Gastrocnemius medialis (tissue), 4 donors: ENCODE results near the gene WSCD2. TPM values are rescaled to one million over a fixed set of nuclear protein-coding genes. Genes with fewer than 3 reads are reported as not detected.

Experiments
- ATAC-seq, 2 donors: fragments of 150-250 bp; one replicate each; pipeline ENCODE4 v1.9.1; 2016
- DNase-seq, 2 donors: peaks; one replicate each; pipeline ENCODE4 v3.0.0-alpha.2; 2019
- H3K27ac ChIP-seq, 4 donors: fragments of 200-600 bp; sonication (generic); 1 replicate in 1 of 4; 2 replicates in 3 of 4; pipeline ENCODE4 v1.5.1; 2016 to 2018; ENCODE audit warnings: mild to moderate bottlenecking in 2 of 4, moderate library complexity in 1 of 4
- H3K27me3 ChIP-seq, 3 donors: fragments of 200-600 bp; sonication (generic) in 2 of 3; 1 replicate in 1 of 3; 2 replicates in 2 of 3; pipeline versions ENCODE4 v1.5.1 to v1.6.0; 2016 to 2019; ENCODE audit warnings: mild to moderate bottlenecking in 1 of 3, moderate library complexity in 1 of 3
- H3K36me3 ChIP-seq, 2 donors: fragments of 200-600 bp; sonication (generic) in 1 of 2; one replicate each; pipeline ENCODE4 v1.5.1; 2017 to 2018
- H3K4me1 ChIP-seq, 2 donors: fragments of 200-600 bp; sonication (generic) in 1 of 2; one replicate each; pipeline ENCODE4 v1.5.1; 2016 to 2017; ENCODE audit warnings: mild to moderate bottlenecking in 2 of 2
- H3K4me3 ChIP-seq, 4 donors: fragments of 200-600 bp; sonication (generic) in 3 of 4; 1 replicate in 1 of 4; 2 replicates in 3 of 4; pipeline ENCODE4 v1.5.1; 2016 to 2019; ENCODE audit warnings: mild to moderate bottlenecking in 2 of 4
- H3K9me3 ChIP-seq, 3 donors: fragments of 200-600 bp; sonication (generic) in 2 of 3; 1 replicate in 1 of 3; 2 replicates in 2 of 3; pipeline ENCODE4 v1.5.1; 2016 to 2019
- POLR2A ChIP-seq, 2 donors: fragments of 450-650 bp; IDR thresholded peaks; one replicate each; pipeline ENCODE4 v1.6.1; 2017; ENCODE audit warnings: antibody characterized with exemption in 2 of 2, mild to moderate bottlenecking in 2 of 2, moderate library complexity in 2 of 2
- in situ Hi-C, 4 donors: fragments of 200-750 bp; cut with MboI; loops; one replicate each; pipeline versions ENCODE4 v1.15.0 to v1.8.0; 2017; ENCODE audit warnings: low sequenced_read_pairs in 4 of 4
- intact Hi-C: fragments of 100-400 bp; cut with DNase I; formaldehyde crosslinking; loops from one replicate; pipeline ENCODE4 v1.15.1; 2023; ENCODE audit warnings: low total_unique reads
- total RNA-seq, 4 donors: library from RNA; depleted of rRNA; stranded (reverse); fragments of >200 nt; gene quantifications; one replicate each; pipeline versions ENCODE4 v1.1.0 to v1.2.3, GENCODE V29; 2016
- TF ChIP-seq, protein P1 (sequence below), 5 experiments: fragments of 450-650 bp in 3 of 5; fragments of 200-600 bp in 2 of 5; sonication (generic) in 2 of 5; IDR thresholded peaks in 4 of 5; conservative IDR thresholded peaks in 1 of 5; 1 replicate in 4 of 5; 2 replicates in 1 of 5; pipeline ENCODE4 v1.5.1; 2016 to 2019; ENCODE audit warnings: antibody characterized with exemption in 5 of 5, mild to moderate bottlenecking in 3 of 5, moderate library complexity in 3 of 5

The WSCD2 gene
- total RNA-seq, 4 donors from 2014 or later: 0.10 TPM; not detected in 3

DNA sequence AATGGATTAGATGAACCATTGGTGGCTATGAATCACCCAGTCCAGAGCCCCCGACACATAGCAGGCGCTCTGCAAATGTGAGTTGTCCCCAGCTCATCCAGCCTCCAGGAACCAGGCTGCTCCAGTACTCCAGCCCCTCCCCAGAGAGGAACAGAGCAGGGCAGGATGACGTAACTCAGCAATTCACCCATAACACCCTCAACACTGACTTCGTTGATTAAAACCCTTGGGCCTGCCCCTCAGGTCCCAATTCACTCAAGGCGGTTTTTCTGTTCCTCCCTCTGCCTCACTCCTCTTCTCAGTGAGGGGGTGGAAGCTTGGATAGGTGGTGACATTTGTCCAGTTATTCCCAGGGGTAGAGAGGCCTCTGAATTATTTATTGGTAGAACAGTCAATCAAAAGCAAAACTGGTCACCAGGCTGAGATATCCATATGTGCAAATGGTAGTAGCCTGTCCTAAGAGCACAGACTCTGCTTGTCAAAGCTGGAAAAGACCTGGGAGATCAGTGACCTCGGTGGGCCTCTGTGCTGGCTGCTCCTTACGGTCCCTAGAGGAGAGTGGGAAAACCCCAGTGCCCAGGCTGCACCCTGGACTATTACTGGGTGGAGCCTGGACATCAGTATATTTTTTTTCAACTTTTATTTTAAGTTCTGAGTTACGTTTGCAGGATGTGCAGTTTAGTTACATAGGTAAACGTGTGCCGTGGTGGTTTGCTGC is 113.1 kb downstream of the WSCD2 start:
- in situ Hi-C loops (loop anchor here in 2 of 4 donors (25.0 kb wide), 1 partner anchor 220 kb away; no protein-coding TSS in a partner anchor), intact Hi-C loops (no loop called here)
- DNase-seq (no peak), ATAC-seq (no peak)
- Histone ChIP-seq H3K27me3 (peaks cover 0 to 4% (median 0%) of the 10 kb centered on the region in 3 donors), H3K4me3 (no peak overlapping the region), H3K27ac (no peak overlapping the region), H3K36me3 (no peaks in the 10 kb centered on the region), H3K4me1 (no peaks in the 10 kb centered on the region), H3K9me3 (no peaks in the 10 kb centered on the region)
- TF ChIP-seq, protein P1, sequence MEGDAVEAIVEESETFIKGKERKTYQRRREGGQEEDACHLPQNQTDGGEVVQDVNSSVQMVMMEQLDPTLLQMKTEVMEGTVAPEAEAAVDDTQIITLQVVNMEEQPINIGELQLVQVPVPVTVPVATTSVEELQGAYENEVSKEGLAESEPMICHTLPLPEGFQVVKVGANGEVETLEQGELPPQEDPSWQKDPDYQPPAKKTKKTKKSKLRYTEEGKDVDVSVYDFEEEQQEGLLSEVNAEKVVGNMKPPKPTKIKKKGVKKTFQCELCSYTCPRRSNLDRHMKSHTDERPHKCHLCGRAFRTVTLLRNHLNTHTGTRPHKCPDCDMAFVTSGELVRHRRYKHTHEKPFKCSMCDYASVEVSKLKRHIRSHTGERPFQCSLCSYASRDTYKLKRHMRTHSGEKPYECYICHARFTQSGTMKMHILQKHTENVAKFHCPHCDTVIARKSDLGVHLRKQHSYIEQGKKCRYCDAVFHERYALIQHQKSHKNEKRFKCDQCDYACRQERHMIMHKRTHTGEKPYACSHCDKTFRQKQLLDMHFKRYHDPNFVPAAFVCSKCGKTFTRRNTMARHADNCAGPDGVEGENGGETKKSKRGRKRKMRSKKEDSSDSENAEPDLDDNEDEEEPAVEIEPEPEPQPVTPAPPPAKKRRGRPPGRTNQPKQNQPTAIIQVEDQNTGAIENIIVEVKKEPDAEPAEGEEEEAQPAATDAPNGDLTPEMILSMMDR (IDR thresholded peaks at IDR 0.05 in 4 of 5, conservative IDR thresholded peaks at IDR 0.05 in 1 of 5): no peak
- no peak for TF ChIP-seq POLR2A (IDR thresholded peaks at IDR 0.05)

DNA sequence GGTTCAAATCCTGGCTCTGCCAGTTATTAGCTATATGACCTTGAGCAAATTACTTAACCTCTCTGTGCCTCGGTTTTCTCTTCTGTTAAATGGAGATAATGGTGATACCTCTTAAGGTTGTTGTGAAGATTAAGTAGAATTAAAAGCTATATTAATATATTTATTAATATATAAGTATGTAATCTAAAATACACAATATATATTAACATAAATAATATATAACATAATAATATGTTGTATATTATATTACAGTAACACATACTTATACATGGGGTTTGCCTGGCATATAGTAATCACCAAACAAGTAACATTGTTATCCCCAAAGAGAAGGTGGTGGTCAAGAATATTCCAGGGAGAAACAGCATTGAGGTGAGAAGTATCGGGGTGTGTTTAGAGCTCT is 118.0 kb downstream of the WSCD2 start:
- no peak overlapping the region for H3K4me3 ChIP-seq
- in situ Hi-C loops (loop anchor here in 2 of 4 donors (25.0 kb wide), 1 partner anchor 215 kb away; no protein-coding TSS in a partner anchor), intact Hi-C loops (no loop called here)
- no peaks in the 10 kb centered on the region for H3K36me3 ChIP-seq
- DNase-seq (no peak), ATAC-seq (no peak)
- no peaks in the 10 kb centered on the region for H3K4me1 ChIP-seq
- no peaks in the 10 kb centered on the region for H3K9me3 ChIP-seq
- peaks cover 0 to 8% (median 0%) of the 10 kb centered on the region in 3 donors for H3K27me3 ChIP-seq
- no peak for TF ChIP-seq POLR2A (IDR thresholded peaks at IDR 0.05)
- TF ChIP-seq, protein P1 (IDR thresholded peaks at IDR 0.05 in 4 of 5, conservative IDR thresholded peaks at IDR 0.05 in 1 of 5): no peak
- H3K27ac ChIP-seq: no peak overlapping the region

DNA sequence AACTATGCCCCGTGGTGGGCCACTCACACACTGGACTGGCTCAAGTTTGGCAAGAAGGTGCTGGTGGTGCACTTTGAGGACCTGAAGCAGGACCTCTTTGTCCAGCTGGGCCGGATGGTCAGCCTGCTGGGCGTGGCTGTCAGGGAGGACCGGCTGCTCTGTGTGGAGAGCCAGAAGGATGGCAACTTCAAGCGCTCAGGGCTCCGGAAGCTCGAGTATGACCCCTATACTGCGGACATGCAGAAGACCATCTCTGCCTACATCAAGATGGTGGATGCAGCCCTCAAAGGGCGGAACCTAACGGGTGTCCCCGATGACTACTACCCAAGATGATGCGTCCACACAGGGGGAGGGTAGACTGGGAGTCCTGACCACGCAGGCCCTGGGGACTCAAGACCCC is 118.9 kb downstream of the WSCD2 start:
- no peak for ATAC-seq
- in situ Hi-C loops: loop anchor here in 2 of 4 donors (25.0 kb wide), 1 partner anchor 214 kb away; no protein-coding TSS in a partner anchor

DNA sequence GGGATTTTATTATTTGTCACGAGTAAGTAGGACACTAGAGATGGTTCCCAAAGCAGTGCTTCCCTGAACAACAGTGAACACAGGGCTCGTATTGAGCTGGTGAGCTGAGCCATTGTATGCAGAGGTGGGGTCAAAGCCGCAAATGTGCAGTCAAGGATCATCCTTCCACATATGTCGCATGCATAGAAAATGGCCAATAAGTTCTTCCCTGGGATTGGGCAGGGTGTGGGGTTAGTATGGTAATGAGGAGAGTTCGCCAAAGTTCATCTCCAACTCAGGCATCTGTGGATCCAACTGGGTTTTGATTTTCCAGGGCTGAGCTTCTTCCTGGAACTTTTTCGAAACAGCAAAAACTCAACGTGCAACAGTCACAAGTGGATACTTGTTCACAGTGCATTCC is 123.4 kb downstream of the WSCD2 start:
- in situ Hi-C loops: no loop called here

More for the DNA sequence above, 118.9 kb downstream of the WSCD2 start:
- H3K27ac ChIP-seq: no peak overlapping the region
- no peaks in the 10 kb centered on the region for H3K9me3 ChIP-seq
- H3K27me3 ChIP-seq: peaks cover 0 to 8% (median 0%) of the 10 kb centered on the region in 3 donors
- H3K4me1 ChIP-seq: no peaks in the 10 kb centered on the region
- H3K36me3 ChIP-seq: no peaks in the 10 kb centered on the region
- H3K4me3 ChIP-seq: no peak overlapping the region
- no peak for DNase-seq
- intact Hi-C loops: no loop called here
- no peak for TF ChIP-seq POLR2A (IDR thresholded peaks at IDR 0.05)
- TF ChIP-seq, protein P1 (IDR thresholded peaks at IDR 0.05 in 4 of 5, conservative IDR thresholded peaks at IDR 0.05 in 1 of 5): no peak

More for the DNA sequence above, 123.4 kb downstream of the WSCD2 start:
- H3K9me3 ChIP-seq: no peaks in the 10 kb centered on the region
- intact Hi-C loops: no loop called here
- H3K4me1 ChIP-seq: no peaks in the 10 kb centered on the region
- no peak overlapping the region for H3K4me3 ChIP-seq
- DNase-seq: no peak
- ATAC-seq: no peak
- H3K27me3 ChIP-seq: peaks cover 0 to 8% (median 0%) of the 10 kb centered on the region in 3 donors
- TF ChIP-seq, protein P1 (IDR thresholded peaks at IDR 0.05 in 4 of 5, conservative IDR thresholded peaks at IDR 0.05 in 1 of 5): no peak
- TF ChIP-seq POLR2A (IDR thresholded peaks at IDR 0.05): no peak
- no peak overlapping the region for H3K27ac ChIP-seq
- H3K36me3 ChIP-seq: no peaks in the 10 kb centered on the region
